Astrocyte (in vitro differentiated cells and primary cell): ENCODE data around the gene CNOT3.

Source experiments
- EZH2 ChIP-seq: IDR thresholded peaks from 2 replicates; pipeline ENCODE4 v1.6.1; 2012; ENCODE audit warnings: mild to moderate bottlenecking, low read length, inconsistent platforms; ENCODE audit not compliant: insufficient read depth
- TF ChIP-seq, protein P1 (sequence below): IDR thresholded peaks from 2 replicates; pipeline ENCODE4 v1.5.1; 2011; ENCODE audit warnings: low read depth, mild to moderate bottlenecking, inconsistent platforms, low read length, moderate library complexity; ENCODE audit not compliant: insufficient read depth

DNA sequence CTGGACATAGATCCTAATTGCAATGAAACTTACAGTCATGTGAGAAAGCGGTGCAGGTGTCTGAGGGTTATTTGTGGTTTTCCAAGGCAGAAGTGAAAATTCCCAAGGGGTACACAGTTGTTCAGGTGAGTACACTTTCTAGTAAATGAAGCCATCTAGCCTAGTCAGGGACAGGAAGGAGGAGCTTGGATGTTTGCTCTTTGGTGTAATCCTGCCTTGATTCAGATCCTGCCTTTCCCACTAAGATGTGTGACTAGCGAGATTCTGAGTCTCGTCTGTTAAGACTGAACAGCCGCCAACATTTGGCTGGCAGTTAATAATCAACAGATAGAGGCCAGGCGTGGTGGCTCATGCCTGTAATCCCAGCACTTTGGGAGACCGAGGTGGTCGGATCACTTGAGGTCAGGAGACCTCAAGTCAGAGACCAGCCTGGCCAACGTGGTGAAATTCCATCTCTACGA, 65.6 kb downstream of the CNOT3 start:
- TF ChIP-seq, protein P1, sequence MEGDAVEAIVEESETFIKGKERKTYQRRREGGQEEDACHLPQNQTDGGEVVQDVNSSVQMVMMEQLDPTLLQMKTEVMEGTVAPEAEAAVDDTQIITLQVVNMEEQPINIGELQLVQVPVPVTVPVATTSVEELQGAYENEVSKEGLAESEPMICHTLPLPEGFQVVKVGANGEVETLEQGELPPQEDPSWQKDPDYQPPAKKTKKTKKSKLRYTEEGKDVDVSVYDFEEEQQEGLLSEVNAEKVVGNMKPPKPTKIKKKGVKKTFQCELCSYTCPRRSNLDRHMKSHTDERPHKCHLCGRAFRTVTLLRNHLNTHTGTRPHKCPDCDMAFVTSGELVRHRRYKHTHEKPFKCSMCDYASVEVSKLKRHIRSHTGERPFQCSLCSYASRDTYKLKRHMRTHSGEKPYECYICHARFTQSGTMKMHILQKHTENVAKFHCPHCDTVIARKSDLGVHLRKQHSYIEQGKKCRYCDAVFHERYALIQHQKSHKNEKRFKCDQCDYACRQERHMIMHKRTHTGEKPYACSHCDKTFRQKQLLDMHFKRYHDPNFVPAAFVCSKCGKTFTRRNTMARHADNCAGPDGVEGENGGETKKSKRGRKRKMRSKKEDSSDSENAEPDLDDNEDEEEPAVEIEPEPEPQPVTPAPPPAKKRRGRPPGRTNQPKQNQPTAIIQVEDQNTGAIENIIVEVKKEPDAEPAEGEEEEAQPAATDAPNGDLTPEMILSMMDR = no peak
- TF ChIP-seq EZH2 = no peak
